Duodenal mucosa (tissue), 2 donors: ENCODE measurements around the gene PIN1.
A peak's percentile ranks its signal among the peaks of the same experiment; 100 is the strongest.

Experiments
- H3K27ac ChIP-seq: one replicate; pipeline ENCODE4 v1.7.0; 2013; ENCODE audit warnings: low read depth, low read length
- H3K27me3 ChIP-seq, 2 donors: one replicate each; pipeline ENCODE4 v1.7.0; 2013; ENCODE audit warnings: low read length in 2 of 2, control low read depth in 1 of 2; ENCODE audit not compliant: insufficient read depth in 2 of 2, control insufficient read depth in 1 of 2
- H3K36me3 ChIP-seq, 2 donors: one replicate each; pipeline ENCODE4 v1.7.0; 2013; ENCODE audit warnings: low read length in 2 of 2, control low read depth in 1 of 2; ENCODE audit not compliant: insufficient read depth in 2 of 2, control insufficient read depth in 1 of 2
- H3K4me1 ChIP-seq, 2 donors: one replicate each; pipeline ENCODE4 v1.7.0; 2013; ENCODE audit warnings: low read length in 2 of 2, control low read depth in 1 of 2; ENCODE audit not compliant: insufficient read depth in 2 of 2, control insufficient read depth in 1 of 2
- H3K4me3 ChIP-seq, 2 donors: one replicate each; pipeline ENCODE4 v1.7.0; 2013; ENCODE audit warnings: low read length in 2 of 2, low read depth in 1 of 2
- H3K9ac ChIP-seq, 2 donors: one replicate each; pipeline ENCODE4 v1.7.0; 2013; ENCODE audit warnings: low read length in 2 of 2, low read depth in 1 of 2
- H3K9me3 ChIP-seq, 2 donors: one replicate each; pipeline ENCODE4 v1.7.0; 2013; ENCODE audit warnings: low read length in 2 of 2, control low read depth in 1 of 2; ENCODE audit not compliant: control insufficient read depth in 1 of 2

PIN1 gene

GRCh38 chr19:9792206-9793070 is 42.7 kb upstream of the PIN1 start:
- Histone ChIP-seq H3K27ac (peak overlapping the region; percentile 95), H3K4me1 (peaks cover 0 to 4% of the 10 kb centered on the region in 2 donors), H3K9me3 (no peaks in the 10 kb centered on the region), H3K27me3 (no peaks in the 10 kb centered on the region), H3K36me3 (no peaks in the 10 kb centered on the region), H3K9ac (peak overlapping the region; percentile 76 to 90), H3K4me3 (peak overlapping the region; percentile 78 to 91)

- peak overlapping the region; percentile 92 for H3K27ac ChIP-seq
- H3K4me3 ChIP-seq = peak overlapping the region; percentile 78 to 91
- H3K9me3 ChIP-seq = no peaks in the 10 kb centered on the region
- peaks cover 0 to 4% of the 10 kb centered on the region in 2 donors for H3K4me1 ChIP-seq
- H3K27me3 ChIP-seq = no peaks in the 10 kb centered on the region
- no peaks in the 10 kb centered on the region for H3K36me3 ChIP-seq
- peak overlapping the region; percentile 76 to 90 for H3K9ac ChIP-seq
These were observed 42.0 kb upstream of the PIN1 start for GRCh38 chr19:9793071-9793591.

GRCh38 chr19:9796113-9796773 is 38.9 kb upstream of the PIN1 start:
- no peak overlapping the region for H3K9ac ChIP-seq
- H3K9me3 ChIP-seq = no peaks in the 10 kb centered on the region
- peaks cover 0 to 4% of the 10 kb centered on the region in 2 donors for H3K4me1 ChIP-seq
- H3K27me3 ChIP-seq = no peaks in the 10 kb centered on the region
- H3K27ac ChIP-seq = no peak overlapping the region
- H3K4me3 ChIP-seq = no peak overlapping the region
- no peaks in the 10 kb centered on the region for H3K36me3 ChIP-seq

GRCh38 chr19:9797871-9798270 is 37.2 kb upstream of the PIN1 start:
- no peak overlapping the region for H3K9ac ChIP-seq
- no peaks in the 10 kb centered on the region for H3K36me3 ChIP-seq
- H3K4me1 ChIP-seq = peaks cover 0 to 4% of the 10 kb centered on the region in 2 donors
- H3K4me3 ChIP-seq = no peak overlapping the region
- no peak overlapping the region for H3K27ac ChIP-seq
- H3K27me3 ChIP-seq = no peaks in the 10 kb centered on the region
- H3K9me3 ChIP-seq = no peaks in the 10 kb centered on the region

- H3K4me1 ChIP-seq = peaks cover 0 to 4% of the 10 kb centered on the region in 2 donors
- no peak overlapping the region for H3K9ac ChIP-seq
- H3K36me3 ChIP-seq = peaks cover 0 to 5% of the 10 kb centered on the region in 2 donors
- H3K27me3 ChIP-seq = no peaks in the 10 kb centered on the region
- no peaks in the 10 kb centered on the region for H3K9me3 ChIP-seq
- H3K4me3 ChIP-seq = no peak overlapping the region
- no peak overlapping the region for H3K27ac ChIP-seq
These were observed 36.0 kb upstream of the PIN1 start for GRCh38 chr19:9799162-9799561.

- H3K9me3 ChIP-seq = no peaks in the 10 kb centered on the region
- H3K9ac ChIP-seq = no peak overlapping the region
- H3K4me3 ChIP-seq = no peak overlapping the region
- H3K27me3 ChIP-seq = no peaks in the 10 kb centered on the region
- H3K27ac ChIP-seq = no peak overlapping the region
- no peaks in the 10 kb centered on the region for H3K4me1 ChIP-seq
- peaks cover 0 to 16% of the 10 kb centered on the region in 2 donors for H3K36me3 ChIP-seq
These were observed 33.1 kb upstream of the PIN1 start for GRCh38 chr19:9801976-9802375.

GRCh38 chr19:9806803-9807202 is 28.3 kb upstream of the PIN1 start:
- Histone ChIP-seq H3K4me1 (no peaks in the 10 kb centered on the region), H3K27me3 (no peaks in the 10 kb centered on the region), H3K27ac (no peak overlapping the region), H3K4me3 (no peak overlapping the region), H3K9me3 (no peaks in the 10 kb centered on the region), H3K9ac (no peak overlapping the region), H3K36me3 (peaks cover 13 to 52% of the 10 kb centered on the region in 2 donors)

- H3K27ac ChIP-seq = no peak overlapping the region
- no peaks in the 10 kb centered on the region for H3K27me3 ChIP-seq
- no peaks in the 10 kb centered on the region for H3K4me1 ChIP-seq
- H3K4me3 ChIP-seq = no peak overlapping the region
- no peaks in the 10 kb centered on the region for H3K9me3 ChIP-seq
- H3K9ac ChIP-seq = no peak overlapping the region
- peaks cover 13 to 49% of the 10 kb centered on the region in 2 donors for H3K36me3 ChIP-seq
These were observed 26.0 kb upstream of the PIN1 start for GRCh38 chr19:9808855-9809824.

GRCh38 chr19:9811139-9811538 is 24.0 kb upstream of the PIN1 start:
- Histone ChIP-seq H3K27me3 (no peaks in the 10 kb centered on the region), H3K27ac (no peak overlapping the region), H3K9me3 (peaks cover 0 to 3% of the 10 kb centered on the region in 2 donors), H3K4me1 (no peaks in the 10 kb centered on the region), H3K36me3 (peaks cover 13 to 49% of the 10 kb centered on the region in 2 donors), H3K4me3 (no peak overlapping the region), H3K9ac (no peak overlapping the region)
